HL-60 (cell line): Measurements from ENCODE around the gene WDR27.

Source experiments
- DNase-seq, 2 experiments: peaks; one replicate each; pipeline ENCODE4 v3.0.0-alpha.2; 2010 to 2020; ENCODE audit warnings: low read depth in 1 of 2, low spot score in 1 of 2
- H3K27ac ChIP-seq: fragments of 250-450 bp; sonication (Bioruptor Pico); replicated peaks from 2 replicates; pipeline ENCODE4 v1.5.1; 2020; ENCODE audit warnings: mild to moderate bottlenecking, moderate library complexity
- H3K27me3 ChIP-seq: fragments of 250-450 bp; sonication (Bioruptor Pico); 2 replicates; pipeline ENCODE4 v1.5.1; 2021; ENCODE audit warnings: mild to moderate bottlenecking, moderate library complexity; ENCODE audit not compliant: insufficient read depth, poor library complexity, severe bottlenecking
- H3K4me3 ChIP-seq: replicated peaks from 2 replicates; pipeline ENCODE4 v1.5.1; 2011; ENCODE audit warnings: mild to moderate bottlenecking, control low read depth, low read length; ENCODE audit not compliant: insufficient read depth
- CTCF ChIP-seq: IDR thresholded peaks from one replicate; pipeline ENCODE4 v1.5.1; 2011; ENCODE audit warnings: low read length, control low read depth, inconsistent platforms; ENCODE audit not compliant: insufficient read depth
- GABPA ChIP-seq: IDR thresholded peaks from 2 replicates; pipeline ENCODE4 v1.6.1; 2012; ENCODE audit warnings: low read depth
- POLR2AphosphoS5 ChIP-seq: IDR thresholded peaks from 2 replicates; pipeline ENCODE4 v1.6.1; 2012; ENCODE audit warnings: low read depth
- REST ChIP-seq: IDR thresholded peaks from 2 replicates; pipeline ENCODE4 v1.6.1; 2012; ENCODE audit warnings: low read depth; ENCODE audit not compliant: insufficient replicate concordance
- SPI1 ChIP-seq: IDR thresholded peaks from 2 replicates; pipeline ENCODE4 v1.6.1; 2012; ENCODE audit warnings: low read depth, mild to moderate bottlenecking, borderline replicate concordance

Gene WDR27

GRCh38 chr6:169659820-169660610, 41.8 kb downstream of the WDR27 start:
- H3K4me3 ChIP-seq, result no peak overlapping the region
- no peak overlapping the region for H3K27ac ChIP-seq
- TF ChIP-seq POLR2AphosphoS5, result no peak
- no peak for TF ChIP-seq REST
- no peak for TF ChIP-seq GABPA
- no peak for TF ChIP-seq CTCF
- TF ChIP-seq SPI1, result no peak
- DNase-seq, result no peak
- H3K27me3 ChIP-seq, result no peaks in the 10 kb centered on the region

GRCh38 chr6:169657284-169657610, 44.6 kb downstream of the WDR27 start:
- no peak overlapping the region for H3K4me3 ChIP-seq
- no peaks in the 10 kb centered on the region for H3K27me3 ChIP-seq
- H3K27ac ChIP-seq, result no peak overlapping the region
- DNase-seq, result no peak
- no peak for TF ChIP-seq SPI1
- TF ChIP-seq CTCF, result no peak
- no peak for TF ChIP-seq GABPA
- TF ChIP-seq REST, result no peak
- no peak for TF ChIP-seq POLR2AphosphoS5

- no peak for DNase-seq
- Histone ChIP-seq H3K27me3 (no peaks in the 10 kb centered on the region), H3K4me3 (no peak overlapping the region), H3K27ac (no peak overlapping the region)
- no peak for TF ChIP-seq SPI1
- TF ChIP-seq POLR2AphosphoS5, result no peak
- no peak for TF ChIP-seq GABPA
- no peak for TF ChIP-seq REST
- no peak for TF ChIP-seq CTCF
Observed at GRCh38 chr6:169656546-169657283, 45.1 kb downstream of the WDR27 start.
